HG03196 (cell line): Measurements from ENCODE around the gene LRMDA.

Experiments
- ATAC-seq: cut with Tn5 transposase; IDR thresholded peaks from one replicate; pipeline ENCODE4 v1.9.1; 2021; ENCODE audit not compliant: unreplicated experiment

The LRMDA gene

DNA sequence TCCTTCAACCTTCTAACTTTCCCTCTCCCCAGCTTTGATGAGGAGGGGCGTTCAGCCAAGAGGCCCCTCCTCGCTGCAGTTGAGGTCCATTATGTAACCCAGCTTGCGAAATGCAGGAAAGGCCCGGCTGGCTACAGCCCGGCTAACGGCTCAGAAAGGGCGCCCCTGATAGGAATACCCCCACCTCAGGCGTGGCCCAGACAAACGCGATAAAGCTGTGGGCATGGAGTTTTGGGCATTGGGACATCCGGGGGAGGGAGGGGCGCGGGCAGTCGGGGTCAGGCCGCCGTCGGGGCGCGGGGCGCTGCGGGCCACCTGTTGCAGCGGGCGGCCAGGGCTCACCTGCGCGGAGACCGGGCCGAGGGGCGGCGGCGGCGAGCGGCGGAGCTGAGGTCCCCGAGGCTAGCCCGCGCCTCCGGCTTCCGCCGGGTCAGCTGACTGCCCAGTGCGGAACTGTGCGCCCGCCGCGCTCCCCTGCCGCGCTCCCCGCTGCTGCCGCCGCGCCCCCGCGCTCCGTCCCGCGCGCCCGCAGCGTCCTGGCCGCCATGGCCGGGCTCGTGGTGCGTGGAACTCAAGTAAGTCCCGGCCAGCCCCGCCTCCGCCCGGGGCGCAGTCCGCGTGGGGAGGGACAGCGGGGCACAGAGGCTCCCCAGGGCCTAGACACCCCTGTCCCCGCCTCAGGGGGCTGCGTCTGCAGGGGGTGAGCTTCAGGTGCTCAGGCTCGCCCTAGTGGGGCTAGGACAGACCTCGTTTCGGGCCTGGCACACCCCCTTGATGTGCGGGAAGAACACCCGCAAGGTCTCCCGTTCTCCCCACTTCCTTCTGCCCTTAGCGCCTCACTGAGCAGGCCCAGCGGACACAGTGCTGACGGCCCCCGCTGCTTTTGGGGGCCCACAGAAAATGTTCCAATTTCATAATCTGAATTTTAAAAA is at the start of gene LRMDA:
Gene LRMDA, plus strand, starts transcription at position 445 of the 932 bp plus-strand sequence.
- no peak for ATAC-seq

DNA sequence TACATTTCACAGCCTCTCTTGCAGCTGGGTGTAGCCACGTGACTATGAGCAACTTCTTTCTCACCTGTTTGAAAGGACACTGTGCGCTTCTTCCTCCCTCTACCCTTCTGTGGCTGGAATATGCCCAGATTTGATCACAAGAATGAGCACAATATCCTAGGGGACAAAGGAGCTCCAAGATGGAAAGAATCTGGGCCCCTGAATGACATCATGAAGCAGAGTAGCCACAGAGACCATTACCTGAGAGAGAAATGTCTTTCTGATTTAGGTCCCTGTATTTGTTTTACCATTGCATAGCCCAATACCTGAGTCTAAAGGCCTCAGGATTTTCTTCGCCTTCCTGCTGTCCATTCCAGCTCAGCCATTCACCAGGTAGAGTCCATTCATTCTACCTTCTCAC is 45.3 kb upstream of the LRMDA start:
- ATAC-seq, result no peak

DNA sequence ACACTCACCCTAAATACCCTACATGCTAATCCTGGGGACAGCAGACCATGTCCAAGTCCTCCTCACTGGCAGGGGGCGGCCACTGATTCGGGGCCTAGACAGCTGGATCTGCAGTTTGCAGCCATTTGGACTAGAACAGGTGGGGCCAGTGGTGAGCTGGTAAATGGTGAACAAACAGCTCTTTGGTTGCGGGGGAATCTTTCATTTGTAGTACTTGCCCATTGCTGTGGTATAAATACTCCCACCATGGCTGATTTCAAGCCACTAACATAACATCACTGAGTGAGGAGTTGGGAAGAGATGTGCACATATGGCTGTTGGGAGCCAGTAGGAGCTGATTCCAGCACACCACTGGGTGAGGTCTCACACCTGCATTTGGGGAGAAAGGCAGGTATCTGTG is 43.3 kb upstream of the LRMDA start:
- no peak for ATAC-seq

DNA sequence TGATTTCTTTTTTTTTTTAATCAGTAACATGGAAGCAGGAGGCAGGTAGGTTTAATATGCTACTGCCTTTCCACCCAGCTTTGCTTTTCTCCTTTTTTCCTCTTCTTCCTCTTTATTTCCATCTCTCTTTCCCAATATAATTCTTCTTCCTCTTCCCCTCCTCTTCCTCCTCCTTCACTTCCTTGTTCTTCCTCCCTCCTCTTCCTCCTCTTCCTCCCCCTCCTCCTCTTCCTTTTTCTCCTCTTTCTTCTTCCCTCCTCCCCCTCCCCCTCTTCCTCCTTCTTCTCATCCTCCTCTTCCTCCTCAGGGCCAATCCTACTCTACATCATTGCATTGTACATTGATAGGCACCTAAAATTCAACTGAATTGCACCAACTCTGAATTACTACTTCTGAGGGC is 41.2 kb upstream of the LRMDA start:
- ATAC-seq, result no peak

DNA sequence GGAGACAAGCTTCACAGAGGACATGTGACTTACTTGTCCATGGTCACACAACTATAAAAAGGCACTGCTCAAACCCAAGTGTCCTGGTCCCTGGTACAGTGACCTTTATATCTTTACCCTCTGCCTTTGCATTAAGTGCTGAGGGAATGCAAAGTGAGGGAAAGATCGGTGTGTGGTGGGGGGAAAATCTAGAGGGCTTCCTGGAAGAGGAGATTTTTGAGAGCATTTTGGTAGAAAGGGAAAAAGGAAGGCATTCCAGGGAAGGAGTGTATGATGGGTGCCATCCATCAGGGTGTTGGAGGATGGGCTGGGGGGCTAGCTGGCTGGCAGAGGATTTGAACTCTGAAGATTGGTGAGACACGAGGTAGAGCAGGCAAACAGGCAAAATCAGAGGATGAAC is 39.2 kb upstream of the LRMDA start:
- no peak for ATAC-seq

DNA sequence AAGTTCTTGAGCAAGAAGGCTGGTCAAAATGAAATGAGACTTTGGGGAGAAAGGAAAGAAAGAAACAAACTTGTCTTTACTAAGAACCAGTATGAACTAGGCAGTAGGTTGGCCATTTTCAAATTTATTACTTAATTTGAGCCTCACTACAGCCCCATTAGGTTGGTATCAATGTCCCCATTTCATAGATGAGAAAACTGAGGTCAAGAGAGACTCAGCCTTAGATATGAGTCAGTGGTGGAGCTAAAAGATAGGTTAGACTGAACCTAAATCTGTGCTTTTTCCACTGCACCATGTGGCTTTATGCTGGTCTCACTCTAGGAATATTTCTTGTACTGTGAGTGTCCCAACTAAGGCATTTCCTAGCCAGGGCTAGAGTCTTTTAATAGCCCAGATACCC is 38.7 kb upstream of the LRMDA start:
- no peak for ATAC-seq

DNA sequence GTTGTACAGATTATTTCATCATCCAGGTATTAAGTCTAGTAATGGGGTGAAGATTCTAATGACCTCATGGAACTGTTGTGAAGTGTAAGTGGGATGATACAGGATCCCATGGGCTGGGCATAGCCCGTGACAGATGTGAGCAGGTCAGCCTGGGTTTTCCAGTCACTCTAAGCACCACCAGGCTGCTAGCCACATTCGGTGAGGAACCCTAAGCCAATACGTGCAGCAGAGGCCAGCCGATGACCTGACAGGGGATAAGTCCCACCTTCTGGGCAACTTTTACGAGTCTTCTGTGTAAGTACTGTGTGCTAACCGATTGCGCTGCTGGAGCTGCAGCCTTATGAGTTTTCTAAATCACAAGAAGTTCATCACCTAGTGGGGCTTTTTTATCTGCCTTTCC is 37.2 kb upstream of the LRMDA start:
- no peak for ATAC-seq

DNA sequence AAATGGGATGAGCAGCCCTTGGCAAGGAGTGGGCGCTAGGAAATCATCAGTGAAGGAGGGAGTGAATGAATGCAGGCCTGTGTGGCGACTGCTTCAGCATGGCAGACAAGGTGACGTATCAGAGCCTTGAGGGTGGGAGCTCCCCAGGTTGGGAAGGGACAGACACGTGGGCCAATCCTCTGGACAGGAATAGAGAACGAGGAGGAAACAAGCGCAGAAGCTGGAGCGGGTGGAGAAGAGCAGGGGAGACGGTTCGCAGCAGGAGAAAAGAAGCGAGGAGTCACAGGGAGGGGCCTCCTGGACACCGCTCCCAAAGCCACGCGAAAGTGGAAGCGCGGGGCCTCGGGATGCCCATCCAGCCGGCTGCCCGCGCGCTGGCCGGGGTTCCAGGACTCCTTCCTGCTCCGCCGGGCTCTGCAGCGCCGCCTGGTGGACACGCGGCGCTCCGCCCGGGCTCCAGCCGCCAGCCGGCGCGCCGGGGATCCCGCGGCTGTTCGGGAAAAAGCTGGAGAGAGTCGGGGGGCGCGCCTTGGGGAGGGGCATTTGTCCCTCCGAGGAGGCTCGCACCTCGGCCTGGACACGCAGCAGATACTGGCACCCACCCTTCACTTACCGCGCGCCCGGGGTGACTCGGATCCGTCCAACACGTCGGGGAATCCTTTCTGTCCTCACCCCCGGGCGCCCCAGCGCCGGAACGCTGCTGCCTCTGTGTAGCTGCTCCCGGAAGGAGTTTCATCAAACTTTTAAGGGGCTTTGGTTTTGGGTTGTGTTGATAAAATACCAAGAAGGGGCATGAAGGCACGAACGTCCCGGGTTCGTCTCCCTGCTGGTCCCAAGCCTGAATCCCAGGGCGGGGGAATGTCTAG is 36.1 kb upstream of the LRMDA start:
- no peak for ATAC-seq

DNA sequence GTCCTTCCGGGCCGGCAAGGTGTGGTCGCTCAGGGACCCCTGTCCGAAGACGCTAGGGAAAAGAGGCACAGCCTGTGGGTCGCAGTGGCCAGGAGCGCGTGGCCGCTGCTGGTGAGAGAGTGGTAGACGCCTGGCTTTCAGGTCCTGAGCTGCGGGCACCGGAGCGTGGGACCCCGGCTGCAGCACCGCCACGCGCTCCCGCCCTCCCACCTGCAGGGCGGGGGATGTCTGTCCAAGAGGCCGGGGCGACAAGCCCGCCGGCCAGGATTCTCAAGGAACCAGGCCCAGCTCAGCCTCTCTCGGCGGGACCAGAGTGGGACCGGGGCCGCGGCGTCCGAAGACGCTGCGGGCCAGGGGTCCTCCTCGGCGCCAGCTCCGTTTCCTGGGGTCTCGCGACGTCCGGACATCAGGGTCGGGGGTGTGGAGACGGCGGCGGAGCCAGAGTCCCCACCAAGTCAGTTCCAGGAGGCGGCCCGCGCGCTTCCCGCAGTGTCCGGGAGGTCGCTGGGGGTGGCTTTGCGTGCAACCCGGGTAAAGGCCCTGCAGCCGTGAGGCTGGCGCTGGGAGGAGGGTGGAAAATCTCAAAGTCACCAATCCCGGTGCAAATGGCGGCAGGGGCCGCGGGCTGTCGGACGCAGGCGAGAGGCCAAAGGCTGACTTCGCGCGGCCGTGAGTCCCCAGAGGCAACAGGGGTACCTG is 35.3 kb upstream of the LRMDA start:
- ATAC-seq, result no peak

DNA sequence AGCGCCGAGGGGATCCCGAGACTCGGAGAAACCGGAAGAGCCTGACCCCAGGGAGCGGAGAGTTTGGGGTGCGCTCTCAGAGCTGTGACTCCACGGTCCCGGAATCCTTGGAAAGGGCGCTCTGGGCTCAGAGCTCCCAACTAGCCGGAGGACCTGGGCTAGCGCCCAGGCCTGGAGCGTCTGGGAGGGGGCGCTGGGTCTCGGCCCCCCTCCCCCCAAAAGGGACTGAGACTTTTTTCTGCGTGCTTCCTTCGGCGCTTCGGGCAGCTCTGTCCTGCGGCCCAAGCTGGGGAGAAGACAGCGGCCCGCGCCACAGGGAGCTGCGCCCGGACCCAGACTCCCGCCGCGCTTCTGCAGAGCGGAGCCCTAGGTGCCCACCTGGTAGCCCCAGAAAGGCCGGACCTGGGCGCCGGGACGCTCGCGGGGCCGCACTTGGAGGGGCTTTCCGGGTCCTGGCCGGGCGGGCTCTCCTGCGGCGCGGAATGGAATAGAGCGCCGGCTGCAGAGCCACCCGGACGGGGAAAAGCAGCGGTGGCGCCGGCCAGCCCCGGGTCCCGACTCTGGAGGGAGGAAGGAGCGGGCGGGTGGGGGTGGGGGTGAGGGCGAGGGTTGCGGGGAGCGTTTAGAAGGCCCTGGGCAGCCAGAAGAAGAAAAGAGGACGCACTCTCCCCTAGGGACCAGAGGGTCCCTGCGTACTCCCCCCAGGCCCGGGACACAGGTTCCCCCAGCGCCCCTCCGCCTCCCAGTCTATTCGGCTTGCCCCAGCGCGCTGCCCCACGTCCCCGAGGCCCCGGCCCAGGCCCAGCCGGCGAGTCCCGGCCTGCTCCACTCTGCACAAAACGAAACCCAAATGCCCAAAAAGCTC is 34.6 kb upstream of the LRMDA start:
- ATAC-seq, result no peak

DNA sequence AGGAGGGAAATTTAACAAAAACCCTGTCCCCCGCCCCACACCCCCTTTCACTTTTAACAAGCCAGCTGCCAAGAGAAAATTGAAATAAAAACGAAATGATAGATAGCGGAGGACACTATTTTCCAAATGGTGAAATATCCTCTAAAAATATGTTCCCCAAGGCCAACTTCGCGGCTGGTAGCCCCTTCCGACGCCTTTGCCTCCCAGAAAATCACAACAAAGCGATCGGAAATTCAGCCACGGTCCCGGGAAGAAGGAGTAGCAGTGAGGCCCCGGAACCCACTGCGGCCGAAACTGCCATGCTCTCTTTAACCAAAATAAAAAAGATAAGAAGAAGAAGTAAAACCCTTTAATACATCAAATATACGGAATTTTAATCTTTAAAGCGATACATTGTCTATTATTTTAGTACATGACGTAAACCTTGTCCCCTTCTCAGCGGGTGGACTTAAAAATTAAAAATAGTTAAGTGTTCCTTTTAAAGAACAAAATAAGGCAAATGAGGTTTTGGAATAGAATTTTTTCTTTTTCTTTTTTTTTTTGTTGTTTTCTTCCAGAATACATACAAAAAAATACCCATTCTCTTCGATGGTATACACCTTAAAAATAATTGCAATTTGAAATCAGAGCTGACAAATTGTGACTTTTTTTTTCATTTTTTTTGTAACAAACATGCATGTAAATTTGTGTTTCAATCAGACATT is 33.8 kb upstream of the LRMDA start:
- ATAC-seq, result no peak

DNA sequence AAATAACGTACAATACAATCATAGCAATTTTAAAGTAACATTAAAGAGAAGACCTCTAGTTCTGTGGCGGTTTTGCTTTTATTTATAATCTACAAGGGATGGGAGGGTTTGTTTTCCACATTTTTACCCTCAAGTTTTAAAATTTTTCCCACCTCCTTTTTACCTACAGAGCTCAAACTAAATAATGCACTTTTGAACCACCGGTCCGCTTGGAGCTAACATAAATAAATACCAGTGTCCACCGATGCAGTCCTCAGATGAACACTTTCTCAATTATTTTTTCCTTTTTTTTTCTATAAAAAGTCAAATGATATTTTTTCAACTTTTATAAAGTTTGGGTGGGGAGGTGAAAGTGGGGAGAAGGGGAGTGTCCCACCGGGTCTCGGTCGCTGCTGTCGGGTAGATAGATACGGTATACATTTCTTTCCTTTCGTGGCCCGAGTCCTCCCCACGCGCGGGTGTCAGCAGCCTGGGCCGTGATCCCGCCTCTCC is 33.2 kb upstream of the LRMDA start:
- ATAC-seq, result no peak

DNA sequence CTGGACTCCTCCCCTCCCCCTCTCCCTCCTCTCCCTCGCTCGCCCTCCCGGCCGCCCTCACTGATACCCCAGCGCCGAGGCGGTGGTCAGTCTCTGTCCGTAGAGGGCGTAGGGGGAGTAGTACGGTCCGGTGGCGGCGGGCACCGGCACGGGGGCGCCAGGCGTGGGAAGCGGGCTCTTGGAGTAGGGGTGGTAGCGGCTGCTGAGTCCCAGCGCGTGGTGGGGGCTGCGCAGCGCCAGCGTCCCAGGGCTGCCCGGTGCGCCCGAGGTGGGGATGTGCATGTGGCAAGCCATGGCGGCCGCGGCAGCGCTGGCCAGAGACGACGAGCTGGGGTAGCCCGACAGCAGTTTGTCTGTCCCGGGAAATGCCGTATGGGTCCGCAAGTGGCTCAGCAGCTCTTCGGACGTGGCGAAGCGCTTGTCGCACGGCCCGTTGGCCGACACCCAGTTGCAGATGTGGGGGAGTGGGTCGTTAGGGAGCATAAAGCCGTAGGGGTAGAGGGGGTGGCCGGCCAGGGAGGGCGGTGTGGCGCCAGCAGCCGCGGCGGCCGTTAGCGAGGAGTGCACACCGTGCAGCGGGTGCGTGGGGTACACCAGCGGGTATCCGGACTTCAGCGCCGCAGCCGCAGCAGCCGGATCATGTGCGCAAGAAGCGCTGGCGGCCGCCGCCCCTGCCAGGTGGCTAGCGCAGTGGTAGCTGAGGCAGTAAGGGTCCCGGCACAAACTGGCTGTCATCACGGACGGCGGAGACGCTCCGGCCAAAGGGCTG is 32.5 kb upstream of the LRMDA start:
- no peak for ATAC-seq

DNA sequence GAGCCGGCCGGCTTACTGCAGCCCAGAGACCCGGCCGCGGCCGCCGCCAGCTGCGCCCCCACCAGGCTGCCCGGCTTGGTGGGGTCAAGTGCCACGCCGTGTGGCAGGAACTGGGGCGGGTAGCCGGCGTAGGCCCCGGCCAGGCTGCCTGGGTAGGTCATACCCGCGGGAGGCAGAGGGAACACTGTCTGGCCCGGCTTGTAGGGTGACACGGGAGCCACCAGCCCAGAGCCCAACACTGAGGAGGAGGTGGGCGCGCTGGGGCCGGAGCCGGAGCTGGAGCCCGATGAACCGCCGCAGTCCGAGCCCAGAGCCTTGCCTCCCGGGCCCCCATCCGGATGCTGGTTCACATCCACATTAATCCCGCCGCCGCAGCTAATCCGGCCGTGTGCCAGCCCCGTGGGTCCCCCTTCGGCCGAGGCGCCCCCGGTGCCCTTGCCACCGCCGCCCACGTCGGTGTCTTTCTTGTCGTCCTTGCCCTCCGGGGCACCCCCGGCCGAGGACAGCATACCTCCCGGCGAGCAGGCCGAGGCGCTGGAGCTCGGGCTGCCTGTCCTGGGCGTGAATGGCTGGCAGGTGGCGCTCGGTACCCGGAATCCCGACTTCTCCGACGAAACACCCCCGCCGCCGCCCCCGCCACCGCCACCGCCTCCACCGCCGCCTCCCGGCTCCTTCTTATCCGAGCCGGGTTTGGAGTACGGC is 31.8 kb upstream of the LRMDA start:
- ATAC-seq, result no peak

DNA sequence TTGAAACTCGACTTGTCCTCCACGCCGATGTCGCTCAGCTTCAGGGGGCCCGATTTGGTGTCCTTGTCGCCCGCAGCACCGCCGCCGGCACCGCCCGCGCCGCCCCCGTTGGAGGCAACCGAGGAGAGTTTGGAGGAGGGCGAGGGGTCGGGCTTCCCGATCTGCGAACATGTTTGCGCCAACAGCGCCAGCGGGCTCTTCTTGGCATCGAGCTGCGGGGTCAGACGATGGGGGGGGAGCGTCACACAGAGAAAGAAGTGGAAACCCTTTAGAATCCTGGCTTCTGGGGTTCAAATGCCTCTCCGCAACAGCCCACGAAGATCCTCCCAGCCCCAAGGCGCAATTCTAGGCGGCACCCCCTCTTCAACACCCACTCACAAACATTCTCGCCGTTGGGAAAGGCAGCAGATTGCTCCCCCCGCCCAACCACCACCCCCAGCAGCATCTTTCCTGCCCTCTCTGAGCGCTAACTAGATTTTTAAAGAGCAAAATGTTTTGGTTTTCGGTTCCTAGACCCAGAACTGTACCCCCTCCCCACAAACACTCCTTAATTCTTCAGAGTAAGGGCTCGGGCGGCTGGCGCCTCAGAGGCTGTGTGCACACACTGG is 31.2 kb upstream of the LRMDA start:
- ATAC-seq, result no peak

DNA sequence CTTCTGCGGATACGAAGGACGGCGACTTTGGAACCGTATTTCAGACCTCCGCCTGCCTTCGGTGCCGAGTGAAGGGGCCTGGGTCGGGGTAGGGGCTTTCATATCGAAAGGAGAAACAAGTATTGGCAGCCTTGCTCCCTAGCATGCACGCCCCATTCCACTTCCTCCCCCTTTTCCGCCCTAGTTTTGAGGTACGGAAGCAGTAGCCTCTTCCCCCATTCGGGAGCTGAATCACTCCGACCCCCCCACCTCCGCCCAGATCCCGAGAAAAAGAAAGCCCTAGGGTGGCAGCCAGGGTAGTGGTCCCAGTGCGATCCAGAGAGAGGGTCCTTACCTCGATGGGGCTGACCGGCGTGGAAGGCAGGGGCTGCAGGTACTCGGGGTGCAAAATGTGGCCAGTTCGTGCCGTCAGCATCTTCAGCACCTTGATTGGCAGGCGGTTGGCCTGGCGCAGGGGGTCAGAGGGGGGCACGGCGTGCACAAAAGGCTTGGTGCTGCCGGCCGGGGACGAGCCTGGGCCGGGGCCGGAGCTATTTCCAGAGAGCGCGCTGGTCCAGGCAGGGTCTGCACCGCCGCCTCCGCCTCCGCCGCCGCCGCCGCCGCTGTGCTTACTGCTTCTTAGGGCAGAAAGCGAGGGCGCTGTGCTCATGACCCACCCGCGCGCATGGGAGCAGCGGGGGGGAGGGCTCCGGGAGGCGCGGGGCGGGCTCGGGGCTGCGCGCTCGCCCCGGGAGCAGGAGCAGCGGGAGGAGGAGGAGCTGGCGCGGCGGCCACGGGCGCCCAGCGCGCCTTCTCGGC is 30.5 kb upstream of the LRMDA start:
- peak; percentile 9 for ATAC-seq
